Body of pancreas (tissue), 4 donors: ENCODE measurements around the gene AQP5. TPM values are rescaled to one million over a fixed set of nuclear protein-coding genes. Genes with fewer than 3 reads are reported as not detected.
"Not testable (repeated sequence)": the region's sequence is repeated elsewhere in the genome, so short reads cannot be mapped to it uniquely, and the experiment has no call there.

Experiments used
- ATAC-seq: fragments of 150-250 bp; one replicate; pipeline ENCODE4 v1.9.1; 2016
- DNase-seq, 4 donors: peaks; one replicate each; pipeline ENCODE4 v3.0.0-alpha.2; 2019
- H3K27ac ChIP-seq, 4 donors: fragments of 200-600 bp; sonication (generic); 1 replicate in 3 of 4; 2 replicates in 1 of 4; pipeline versions ENCODE4 v1.5.1 to v1.6.1; 2016 to 2019; ENCODE audit warnings: mild to moderate bottlenecking in 1 of 4, mixed read lengths in 1 of 4, moderate library complexity in 1 of 4
- H3K27me3 ChIP-seq, 2 donors: fragments of 200-600 bp; sonication (generic); one replicate each; pipeline ENCODE4 v1.6.0; 2016; ENCODE audit warnings: mild to moderate bottlenecking in 1 of 2
- H3K36me3 ChIP-seq, 2 donors: fragments of 200-600 bp; sonication (generic); replicated peaks in 1 of 2; 2 replicates each; pipeline ENCODE4 v1.5.1; 2016; ENCODE audit warnings: low read depth in 2 of 2; ENCODE audit not compliant: insufficient read depth in 1 of 2
- H3K4me1 ChIP-seq: fragments of 200-600 bp; sonication (generic); one replicate; pipeline ENCODE4 v1.6.0; 2016
- H3K4me3 ChIP-seq, 2 donors: fragments of 200-600 bp; sonication (generic); 1 replicate in 1 of 2; 2 replicates in 1 of 2; pipeline ENCODE4 v1.5.1; 2016 to 2019
- H3K9me3 ChIP-seq, 3 donors: fragments of 200-600 bp; sonication (generic); 1 replicate in 2 of 3; 2 replicates in 1 of 3; pipeline ENCODE4 v1.5.1; 2016
- POLR2A ChIP-seq, 3 donors: fragments of 450-650 bp; IDR thresholded peaks; one replicate each; pipeline ENCODE4 v1.6.1; 2016; ENCODE audit warnings: antibody characterized with exemption in 3 of 3, mild to moderate bottlenecking in 2 of 3
- WGBS, 2 donors: methylation state at CpG; one replicate each; pipeline ENCODE4 v1.1.5; 2017; 5-methylcytosine and 5-hydroxymethylcytosine counted together
- intact Hi-C: fragments of 100-400 bp; cut with DNase I; formaldehyde crosslinking; loops from one replicate; pipeline ENCODE4 v1.15.1; 2023
- total RNA-seq, 2 donors: library from RNA; depleted of rRNA; stranded (reverse); fragments of >200 nt; gene quantifications; one replicate each; pipeline ENCODE4 v1.1.0, GENCODE V29; 2016
- TF ChIP-seq, protein P1 (sequence below), 7 experiments: fragments of 450-650 bp in 4 of 7; fragments of 200-600 bp in 3 of 7; sonication (generic) in 3 of 7; IDR thresholded peaks; one replicate each; pipeline ENCODE4 v1.5.1; 2016 to 2019; ENCODE audit warnings: antibody characterized with exemption in 7 of 7

AQP5 gene
- total RNA-seq, 2 donors from 2014 or later = 1.3 to 2.1 TPM

DNA sequence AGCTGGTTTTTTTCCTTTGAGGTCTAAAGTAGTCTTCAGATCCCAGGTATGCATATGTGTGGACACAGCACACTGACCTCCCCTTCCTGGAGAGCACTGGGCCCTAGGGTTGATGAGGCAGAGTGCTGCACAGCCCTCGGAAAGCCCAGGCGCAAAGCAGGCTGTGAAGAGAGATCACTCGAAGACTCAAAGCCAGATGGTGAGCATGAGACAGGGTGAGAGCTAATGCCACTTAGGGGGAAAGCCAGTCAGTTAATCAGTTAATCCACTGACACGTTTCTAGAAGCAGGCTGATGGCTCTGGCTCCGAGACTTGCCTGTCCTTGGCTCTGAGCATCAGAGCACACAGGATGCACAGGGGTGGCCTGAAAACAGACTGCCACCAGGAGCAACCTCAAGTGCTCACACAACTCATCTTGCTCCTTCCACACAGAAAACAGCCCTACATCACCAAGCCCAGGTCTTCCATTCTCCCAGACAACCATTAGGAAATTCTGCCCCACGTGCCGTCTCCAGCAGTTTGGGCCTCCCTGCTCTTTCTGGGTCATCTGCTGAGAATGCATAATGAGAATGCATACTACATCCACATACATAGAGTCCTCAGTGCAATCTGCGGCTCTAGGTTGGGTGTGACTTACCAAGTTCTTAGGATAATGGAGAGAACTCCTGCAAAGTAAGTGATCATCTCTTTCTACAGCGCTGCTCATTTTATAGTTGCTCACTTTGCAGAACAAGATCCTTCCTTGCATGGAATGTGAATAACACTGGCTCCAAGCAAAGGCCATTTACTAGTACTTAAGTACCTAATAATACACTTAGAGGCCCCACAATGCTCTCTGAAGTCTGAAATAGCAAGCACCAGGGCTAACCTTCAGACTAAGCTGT is 23.0 kb downstream of the AQP5 start:
- DNase-seq (no peak), ATAC-seq (peak; percentile 21)
- 84 to 88% methylated on average over 9 of the region's 9 CpGs for WGBS, 2 donors
- no peak for TF ChIP-seq POLR2A (IDR thresholded peaks at IDR 0.05)
- TF ChIP-seq, protein P1, sequence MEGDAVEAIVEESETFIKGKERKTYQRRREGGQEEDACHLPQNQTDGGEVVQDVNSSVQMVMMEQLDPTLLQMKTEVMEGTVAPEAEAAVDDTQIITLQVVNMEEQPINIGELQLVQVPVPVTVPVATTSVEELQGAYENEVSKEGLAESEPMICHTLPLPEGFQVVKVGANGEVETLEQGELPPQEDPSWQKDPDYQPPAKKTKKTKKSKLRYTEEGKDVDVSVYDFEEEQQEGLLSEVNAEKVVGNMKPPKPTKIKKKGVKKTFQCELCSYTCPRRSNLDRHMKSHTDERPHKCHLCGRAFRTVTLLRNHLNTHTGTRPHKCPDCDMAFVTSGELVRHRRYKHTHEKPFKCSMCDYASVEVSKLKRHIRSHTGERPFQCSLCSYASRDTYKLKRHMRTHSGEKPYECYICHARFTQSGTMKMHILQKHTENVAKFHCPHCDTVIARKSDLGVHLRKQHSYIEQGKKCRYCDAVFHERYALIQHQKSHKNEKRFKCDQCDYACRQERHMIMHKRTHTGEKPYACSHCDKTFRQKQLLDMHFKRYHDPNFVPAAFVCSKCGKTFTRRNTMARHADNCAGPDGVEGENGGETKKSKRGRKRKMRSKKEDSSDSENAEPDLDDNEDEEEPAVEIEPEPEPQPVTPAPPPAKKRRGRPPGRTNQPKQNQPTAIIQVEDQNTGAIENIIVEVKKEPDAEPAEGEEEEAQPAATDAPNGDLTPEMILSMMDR (IDR thresholded peaks at IDR 0.05) = no peak
- H3K9me3 ChIP-seq = no peaks in the 10 kb centered on the region
- H3K27ac ChIP-seq = no peak overlapping the region
- no peak overlapping the region for H3K4me3 ChIP-seq
- H3K36me3 ChIP-seq = no peaks in the 10 kb centered on the region
- no peaks in the 10 kb centered on the region for H3K27me3 ChIP-seq
- no peaks in the 10 kb centered on the region for H3K4me1 ChIP-seq
- intact Hi-C loops = no loop called here

DNA sequence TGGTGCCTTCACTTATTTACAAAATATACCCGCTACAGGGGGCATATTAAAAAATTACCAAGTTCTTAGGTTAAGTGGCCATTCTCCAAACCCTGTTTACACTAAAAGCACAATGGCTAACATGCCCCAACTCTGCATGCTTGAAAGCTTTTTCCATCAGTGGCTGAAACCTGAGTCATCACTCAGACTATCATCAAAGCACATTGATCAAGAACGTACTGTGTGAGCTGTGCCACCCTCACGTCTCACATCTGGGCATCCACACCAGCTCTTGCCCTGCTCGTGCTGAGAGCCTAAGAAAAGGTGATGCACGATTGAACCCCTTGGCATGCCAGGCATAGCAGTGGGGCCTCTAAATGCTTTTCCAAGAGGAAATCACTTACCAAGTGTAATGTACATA is 24.3 kb downstream of the AQP5 start:
- Histone ChIP-seq H3K36me3 (no peaks in the 10 kb centered on the region), H3K4me3 (no peak overlapping the region), H3K9me3 (no peaks in the 10 kb centered on the region), H3K27ac (no peak overlapping the region), H3K4me1 (no peaks in the 10 kb centered on the region), H3K27me3 (no peaks in the 10 kb centered on the region)
- intact Hi-C loops = no loop called here
- no peak for TF ChIP-seq POLR2A (IDR thresholded peaks at IDR 0.05)
- ATAC-seq (no peak), DNase-seq (no peak)
- WGBS, 2 donors = 86 to 90% methylated on average over 5 of the region's 5 CpGs

DNA sequence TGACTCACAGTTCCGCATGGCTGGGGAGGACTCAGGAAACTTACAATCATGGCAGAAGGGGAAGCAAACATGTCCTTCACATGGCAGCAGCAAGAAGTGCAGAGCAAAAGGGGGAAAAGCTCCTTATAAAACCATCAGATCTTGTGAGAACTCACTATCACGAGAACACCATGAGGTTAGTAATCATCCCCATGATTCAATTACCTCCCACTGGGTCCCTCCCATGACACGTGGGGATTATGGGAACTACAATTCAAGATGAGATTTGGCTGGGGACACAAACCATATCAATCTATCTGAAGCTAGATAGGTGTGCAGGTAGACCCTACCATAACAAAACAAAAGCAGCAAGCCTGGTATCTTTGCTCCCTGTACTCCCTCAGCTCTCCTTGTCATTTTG is 24.8 kb downstream of the AQP5 start:
- H3K36me3 ChIP-seq, H3K4me1 ChIP-seq, intact Hi-C loops, H3K9me3 ChIP-seq, ATAC-seq, H3K27ac ChIP-seq, DNase-seq, H3K27me3 ChIP-seq, H3K4me3 ChIP-seq: not testable (repeated sequence)
- WGBS, 2 donors = 85 to 89% methylated on average over 3 of the region's 3 CpGs

DNA sequence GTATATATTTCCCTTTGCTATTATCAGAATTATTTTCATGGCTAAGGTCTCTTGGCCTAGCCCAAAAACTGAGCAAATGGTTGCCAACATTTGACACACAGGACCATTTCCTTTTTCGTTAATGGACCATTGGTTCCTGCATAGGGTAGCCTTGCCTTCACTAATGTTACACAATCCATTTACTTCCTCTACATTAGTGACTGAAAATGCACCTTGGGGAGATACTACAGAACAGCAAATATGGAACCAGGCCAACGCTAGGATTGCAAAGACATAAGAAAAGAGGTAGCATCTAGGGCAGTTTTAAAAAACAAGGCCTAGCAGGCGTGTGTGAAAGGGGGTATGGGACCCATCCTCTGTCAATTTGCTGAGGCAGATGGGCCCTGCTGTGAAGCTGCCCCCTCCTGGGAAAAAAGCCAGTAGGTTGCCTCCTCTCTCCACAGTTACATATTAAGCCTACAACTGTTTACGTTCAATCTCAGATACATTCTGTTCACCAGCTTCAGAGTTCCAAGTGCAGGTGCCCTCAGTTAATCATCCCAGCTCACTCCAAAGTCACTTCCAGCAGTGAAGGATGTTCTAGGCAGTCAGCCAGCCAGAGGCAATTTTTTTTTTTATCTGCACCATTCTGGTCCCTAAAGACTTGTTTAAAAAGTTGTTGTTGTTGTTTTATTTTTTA is 26.1 kb downstream of the AQP5 start:
- Histone ChIP-seq H3K27ac (peak overlapping the region in 1 of 4 donors; percentile 7), H3K27me3 (no peaks in the 10 kb centered on the region), H3K36me3 (no peaks in the 10 kb centered on the region), H3K4me1 (no peaks in the 10 kb centered on the region), H3K4me3 (no peak overlapping the region), H3K9me3 (no peaks in the 10 kb centered on the region)
- WGBS, 2 donors = 56 to 79% methylated on average over 4 of the region's 4 CpGs
- no peak for DNase-seq
- no peak for TF ChIP-seq POLR2A (IDR thresholded peaks at IDR 0.05)
- TF ChIP-seq, protein P1 (IDR thresholded peaks at IDR 0.05) = no peak
- ATAC-seq = no peak
- intact Hi-C loops = no loop called here

DNA sequence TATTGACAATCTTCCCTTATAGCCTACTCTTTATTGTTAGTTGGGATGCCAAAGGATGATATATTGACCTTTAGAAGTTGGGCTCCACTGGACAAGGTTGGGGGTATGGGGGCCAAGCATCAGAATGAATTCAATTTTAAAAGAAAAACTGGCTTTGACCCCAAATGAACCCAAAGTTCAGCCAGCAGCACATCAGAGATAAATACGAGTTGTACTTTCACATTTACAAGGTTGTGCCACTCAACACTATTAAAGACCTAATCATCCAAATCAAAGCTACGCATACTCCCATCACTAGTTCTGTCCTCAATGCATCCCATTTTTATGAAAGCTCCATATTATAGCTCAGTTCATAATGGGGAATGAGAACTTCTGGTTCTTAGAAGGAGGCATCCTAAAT is 27.7 kb downstream of the AQP5 start:
- DNase-seq, H3K36me3 ChIP-seq, H3K27ac ChIP-seq, H3K4me3 ChIP-seq, ATAC-seq, intact Hi-C loops, H3K4me1 ChIP-seq, H3K27me3 ChIP-seq, H3K9me3 ChIP-seq: not testable (repeated sequence)
- 82 to 89% methylated on average over 2 of the region's 2 CpGs for WGBS, 2 donors

DNA sequence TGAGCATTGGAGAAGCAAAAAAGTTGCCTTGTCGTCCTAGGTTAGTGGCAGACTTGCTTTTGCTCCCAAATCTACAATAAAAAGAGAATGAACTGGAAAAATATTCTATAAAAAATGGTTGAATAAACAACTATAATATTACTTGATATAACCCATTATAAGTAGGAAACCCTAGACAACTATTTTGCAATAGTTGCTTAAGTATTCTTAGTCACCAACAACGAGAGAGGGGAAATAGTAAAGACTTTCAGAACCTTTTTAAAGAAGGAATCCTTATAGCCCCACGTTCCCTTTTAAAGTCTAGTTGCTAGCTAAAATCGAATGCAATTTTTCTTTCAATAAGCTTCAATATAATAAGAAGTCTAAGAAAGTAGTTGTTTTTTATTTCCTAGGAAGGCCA is 28.6 kb downstream of the AQP5 start:
- 70 to 84% methylated on average over 4 of the region's 4 CpGs for WGBS, 2 donors
- ATAC-seq = no peak
- Histone ChIP-seq H3K27me3 (no peaks in the 10 kb centered on the region), H3K27ac (no peak overlapping the region), H3K9me3 (no peaks in the 10 kb centered on the region), H3K36me3 (no peaks in the 10 kb centered on the region), H3K4me3 (no peak overlapping the region), H3K4me1 (no peaks in the 10 kb centered on the region)
- TF ChIP-seq, protein P1 (IDR thresholded peaks at IDR 0.05) = no peak
- TF ChIP-seq POLR2A (IDR thresholded peaks at IDR 0.05) = no peak
- intact Hi-C loops = no loop called here
- DNase-seq = no peak
